GM23338 (cell line): ENCODE measurements around the gene SLAMF8. TPM values are rescaled to one million over a fixed set of nuclear protein-coding genes. Genes with fewer than 3 reads are reported as not detected.

ENCODE experiments used
- ATAC-seq: fragments of 200-7000 bp; cut with Tn5 transposase; 3 replicates; pipeline ENCODE4 v1.9.1; 2020
- DNase-seq: peaks from one replicate; pipeline ENCODE4 v3.0.0-alpha.2; 2015; ENCODE audit warnings: low spot score
- H2AFZ ChIP-seq: fragments of 200-600 bp; sonication (generic); 2 replicates; pipeline ENCODE4 v1.8.0; 2016; ENCODE audit warnings: antibody characterized with exemption, mild to moderate bottlenecking, moderate library complexity
- H3F3A ChIP-seq: fragments of 200-600 bp; sonication (generic); replicated peaks from 2 replicates; pipeline ENCODE4 v1.8.0; 2017; ENCODE audit warnings: antibody characterized with exemption, mixed run types, low read depth
- H3K27ac ChIP-seq: fragments of 200-600 bp; sonication (generic); 2 replicates; pipeline ENCODE4 v1.6.1; 2016; ENCODE audit warnings: low read depth
- H3K27me3 ChIP-seq: fragments of 200-600 bp; sonication (generic); 2 replicates; pipeline ENCODE4 v1.8.0; 2016; ENCODE audit warnings: mild to moderate bottlenecking, mixed run types, moderate library complexity; ENCODE audit not compliant: insufficient read depth
- H3K36me3 ChIP-seq: fragments of 200-600 bp; sonication (generic); 2 replicates; pipeline ENCODE4 v1.8.0; 2016; ENCODE audit warnings: mild to moderate bottlenecking; ENCODE audit not compliant: insufficient read depth
- H3K4me1 ChIP-seq: fragments of 200-600 bp; sonication (generic); 2 replicates; pipeline ENCODE4 v1.8.0; 2016; ENCODE audit warnings: mild to moderate bottlenecking, moderate library complexity; ENCODE audit not compliant: insufficient read depth
- H3K4me2 ChIP-seq: fragments of 200-600 bp; sonication (generic); 2 replicates; pipeline ENCODE4 v1.7.1; 2017; ENCODE audit warnings: mixed run types
- H3K4me3 ChIP-seq: fragments of 200-600 bp; sonication (generic); 2 replicates; pipeline ENCODE4 v1.6.1; 2016; ENCODE audit warnings: mixed run types
- H3K79me2 ChIP-seq: fragments of 200-600 bp; sonication (generic); replicated peaks from 2 replicates; pipeline ENCODE4 v1.8.0; 2017; ENCODE audit warnings: mild to moderate bottlenecking; ENCODE audit not compliant: insufficient read depth
- H3K9me2 ChIP-seq: fragments of 200-600 bp; sonication (generic); 2 replicates; pipeline ENCODE4 v1.8.0; 2017; ENCODE audit not compliant: insufficient read depth
- H4K20me1 ChIP-seq: fragments of 200-600 bp; sonication (generic); replicated peaks from 2 replicates; pipeline ENCODE4 v1.8.0; 2017; ENCODE audit warnings: mild to moderate bottlenecking; ENCODE audit not compliant: insufficient read depth
- H3K27ac Mint-ChIP-seq: 2 replicates; pipeline ENCODE4 v1.8.0; 2020; ENCODE audit warnings: inconsistent platforms, mild to moderate bottlenecking, moderate library complexity, mixed read lengths
- H3K27me3 Mint-ChIP-seq: 3 replicates; pipeline ENCODE4 v1.8.0; 2022; ENCODE audit warnings: low read depth, mild to moderate bottlenecking, moderate library complexity, mixed read lengths, inconsistent platforms; ENCODE audit not compliant: insufficient read depth, poor library complexity
- H3K36me3 Mint-ChIP-seq: 3 replicates; pipeline ENCODE4 v1.8.0; 2021; ENCODE audit warnings: low read depth, mild to moderate bottlenecking, inconsistent platforms, moderate library complexity, mixed read lengths
- H3K4me1 Mint-ChIP-seq: 3 replicates; pipeline ENCODE4 v1.8.0; 2020; ENCODE audit warnings: mild to moderate bottlenecking, inconsistent platforms, mixed read lengths
- H3K4me3 Mint-ChIP-seq: 3 replicates; pipeline ENCODE4 v1.8.0; 2021; ENCODE audit warnings: moderate library complexity, mild to moderate bottlenecking, inconsistent platforms, mixed read lengths
- H3K9me3 Mint-ChIP-seq: 3 replicates; pipeline ENCODE4 v1.8.0; 2020; ENCODE audit warnings: moderate library complexity, mild to moderate bottlenecking, inconsistent platforms, mixed read lengths
- CREB1 ChIP-seq: fragments of 250-450 bp; sonication (Bioruptor Pico); IDR thresholded peaks from 2 replicates; pipeline ENCODE4 v1.5.0; 2020; ENCODE audit warnings: low read depth, mild to moderate bottlenecking, moderate library complexity
- EZH2 ChIP-seq: fragments of 200-600 bp; sonication (generic); IDR thresholded peaks from one replicate; pipeline ENCODE4 v1.8.0; 2017; ENCODE audit warnings: antibody characterized with exemption, mild to moderate bottlenecking, low read depth; ENCODE audit not compliant: unreplicated experiment
- JUNB ChIP-seq: IDR thresholded peaks from one replicate; pipeline ENCODE4 v1.6.1; 2016; ENCODE audit warnings: antibody characterized with exemption; ENCODE audit not compliant: unreplicated experiment
- REST ChIP-seq: IDR thresholded peaks from one replicate; pipeline ENCODE4 v1.6.1; 2018; ENCODE audit warnings: antibody characterized with exemption; ENCODE audit not compliant: unreplicated experiment
- polyA plus RNA-seq: library from polyadenylated mRNA; unstranded; fragments of >200 nt; fragmentation: Nextera tagmentation; extraction: Ambion mirVana; gene quantifications from 2 replicates; pipeline ENCODE4 v1.2.1, GENCODE V29; 2016
- total RNA-seq: library from RNA; depleted of rRNA; stranded (reverse); fragments of >200 nt; shearing (Covaris generic); gene quantifications from 2 replicates; pipeline ENCODE4 v1.2.3, GENCODE V29; 2014

Gene SLAMF8
- total and polyA plus RNA-seq, 2 experiments from 2014 or later: not detected

GRCh38 chr1:159854693-159855192 is 28.1 kb downstream of the SLAMF8 start:
- H3K4me1 ChIP-seq: peaks cover 6% of the 10 kb centered on the region
- peaks cover 47% of the 10 kb centered on the region for H3K27me3 ChIP-seq
- H3K4me2 ChIP-seq: peak overlapping the region; percentile 74
- H3K9me2 ChIP-seq: no peaks in the 10 kb centered on the region
- Mint-ChIP-seq H3K4me3 (peak overlapping the region; percentile 84), H3K36me3 (no peaks in the 10 kb centered on the region; the same call in 2 of the 3 replicates), H3K27me3 (peaks cover 21% of the 10 kb centered on the region), H3K27ac (no peak overlapping the region), H3K9me3 (no peaks in the 10 kb centered on the region), H3K4me1 (peaks cover 9% of the 10 kb centered on the region)
- no peaks in the 10 kb centered on the region for H3K79me2 ChIP-seq
- peak; percentile 92 for ATAC-seq
- peak overlapping the region; percentile 82 for H3K4me3 ChIP-seq
- peak; percentile 82 for DNase-seq
- TF ChIP-seq REST (no peak), EZH2 (peak; percentile 14)
- H2AFZ ChIP-seq: peak overlapping the region; percentile 94
- H3K36me3 ChIP-seq: no peaks in the 10 kb centered on the region
- no peak overlapping the region for H3K27ac ChIP-seq
- 0 out of 2 replicates have a peak, but pooled peaks cover 2% of the 10 kb centered on the region for H3F3A ChIP-seq
- no peaks in the 10 kb centered on the region for H4K20me1 ChIP-seq

GRCh38 chr1:159855709-159856108 is 29.0 kb downstream of the SLAMF8 start:
- no peak overlapping the region for H2AFZ ChIP-seq
- Mint-ChIP-seq H3K4me1 (peaks cover 9% of the 10 kb centered on the region), H3K9me3 (no peaks in the 10 kb centered on the region), H3K27me3 (peaks cover 21% of the 10 kb centered on the region), H3K4me3 (peak overlapping the region; percentile 80; the same call in 1 of the 3 replicates), H3K27ac (no peak overlapping the region), H3K36me3 (no peaks in the 10 kb centered on the region; the same call in 2 of the 3 replicates)
- peaks cover 6% of the 10 kb centered on the region for H3K4me1 ChIP-seq
- H3K27ac ChIP-seq: no peak overlapping the region
- no peak overlapping the region for H3K4me3 ChIP-seq
- no peaks in the 10 kb centered on the region for H3K79me2 ChIP-seq
- H4K20me1 ChIP-seq: no peaks in the 10 kb centered on the region
- H3K9me2 ChIP-seq: no peaks in the 10 kb centered on the region
- ATAC-seq (no peak), DNase-seq (no peak)
- H3K36me3 ChIP-seq: no peaks in the 10 kb centered on the region
- H3F3A ChIP-seq: 0 out of 2 replicates have a peak, but pooled peaks cover 2% of the 10 kb centered on the region
- TF ChIP-seq JUNB: no peak
- no peak for TF ChIP-seq REST
- no peak for TF ChIP-seq CREB1 (CRISPR knock-in tag)
- peaks cover 47% of the 10 kb centered on the region for H3K27me3 ChIP-seq
- H3K4me2 ChIP-seq: no peak overlapping the region
